COR-L47 (cell line): ENCODE measurements around the gene VTCN1.
"Not testable (repeated sequence)": the region's sequence is repeated elsewhere in the genome, so short reads cannot be mapped to it uniquely, and the experiment has no call there.

Experiments used
- DNase-seq: peaks from one replicate; lab custom pipeline; 2025; lab: John Stamatoyannopoulos, UW

The VTCN1 gene, protein sequence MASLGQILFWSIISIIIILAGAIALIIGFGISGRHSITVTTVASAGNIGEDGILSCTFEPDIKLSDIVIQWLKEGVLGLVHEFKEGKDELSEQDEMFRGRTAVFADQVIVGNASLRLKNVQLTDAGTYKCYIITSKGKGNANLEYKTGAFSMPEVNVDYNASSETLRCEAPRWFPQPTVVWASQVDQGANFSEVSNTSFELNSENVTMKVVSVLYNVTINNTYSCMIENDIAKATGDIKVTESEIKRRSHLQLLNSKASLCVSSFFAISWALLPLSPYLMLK

DNA sequence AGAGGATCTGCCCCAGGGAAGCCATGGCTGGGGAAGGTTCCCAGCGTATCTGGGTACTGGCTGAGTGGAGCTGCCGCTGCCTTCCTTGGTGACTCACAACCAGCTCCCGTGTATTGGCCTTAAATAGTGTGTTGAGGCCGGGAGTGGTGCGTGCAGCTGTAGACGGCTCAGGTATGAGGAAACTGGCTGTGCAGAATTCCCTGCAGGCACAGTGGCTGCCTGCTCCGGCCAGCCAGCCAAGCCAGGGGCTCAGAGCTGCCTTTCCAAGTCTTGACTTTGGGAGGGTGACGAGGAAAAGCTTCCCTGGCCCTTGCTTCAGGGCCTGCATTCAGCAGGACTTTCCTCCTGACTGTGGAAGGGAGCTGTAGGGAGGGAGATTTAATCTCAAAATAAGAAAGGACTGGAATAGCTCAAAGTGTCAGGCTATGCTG, at the start of gene VTCN1:
TSS of gene VTCN1 (minus strand) at position 97 of the 431 bp plus-strand sequence. CDS start at position 25, 72 bp downstream.
- no peak for DNase-seq

DNA sequence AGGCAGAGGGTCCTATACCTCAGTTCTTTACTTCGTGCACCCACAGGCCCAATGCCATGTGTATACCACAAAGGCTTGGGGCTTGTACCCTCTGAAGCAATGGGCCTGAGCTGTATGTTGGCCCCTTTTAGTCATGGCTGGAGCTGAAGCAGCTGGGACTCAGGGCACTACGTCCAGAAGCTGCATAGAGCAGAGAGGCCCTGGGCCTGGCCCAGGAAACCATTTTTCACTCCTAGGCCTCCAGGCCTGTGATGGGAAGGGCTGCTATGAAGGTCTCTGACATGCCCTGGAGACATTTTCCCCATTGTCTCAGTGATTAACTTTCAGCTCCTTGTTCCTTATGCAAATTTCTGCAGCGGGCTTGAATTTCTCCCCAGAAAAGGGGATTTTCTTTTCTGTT, 48.1 kb upstream of the VTCN1 start:
- DNase-seq = no peak

DNA sequence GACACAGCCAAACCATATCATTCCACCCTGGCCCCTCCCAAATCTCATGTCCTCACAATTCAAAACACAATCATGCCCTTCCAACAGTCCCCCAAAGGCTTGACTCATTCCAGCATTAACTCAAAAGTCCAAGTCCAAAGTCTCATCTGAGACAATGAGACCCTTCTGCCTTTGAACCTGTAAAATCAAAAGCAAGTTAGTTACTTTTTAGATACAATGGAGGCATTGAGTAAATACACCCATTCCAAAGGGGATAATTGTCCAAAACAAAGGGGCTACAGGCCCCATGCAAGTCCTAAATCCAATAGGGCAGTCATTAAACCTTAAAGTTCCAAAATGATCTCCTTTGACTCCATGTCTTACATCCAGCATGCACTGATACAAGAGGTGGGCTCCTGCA, 47.3 kb upstream of the VTCN1 start:
- not testable (repeated sequence) for DNase-seq

DNA sequence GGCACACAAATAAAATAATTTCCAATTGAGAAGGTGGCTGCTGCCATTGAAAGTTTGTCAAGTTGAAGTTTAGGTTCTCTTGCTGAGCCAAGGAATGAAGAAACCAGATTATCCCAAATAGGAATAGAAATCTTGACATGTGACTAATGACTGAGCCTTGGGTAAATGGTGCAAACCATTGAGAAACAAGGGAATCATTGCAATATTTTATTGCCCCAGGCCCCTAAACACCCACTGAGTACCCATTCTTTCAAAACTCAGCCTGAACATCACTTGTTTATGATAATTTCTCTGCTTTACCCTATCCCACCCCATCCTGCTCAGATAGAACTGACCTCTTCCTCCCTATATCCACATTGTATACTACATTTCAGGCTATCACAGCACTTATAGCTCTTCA, 46.6 kb upstream of the VTCN1 start:
- no peak for DNase-seq

DNA sequence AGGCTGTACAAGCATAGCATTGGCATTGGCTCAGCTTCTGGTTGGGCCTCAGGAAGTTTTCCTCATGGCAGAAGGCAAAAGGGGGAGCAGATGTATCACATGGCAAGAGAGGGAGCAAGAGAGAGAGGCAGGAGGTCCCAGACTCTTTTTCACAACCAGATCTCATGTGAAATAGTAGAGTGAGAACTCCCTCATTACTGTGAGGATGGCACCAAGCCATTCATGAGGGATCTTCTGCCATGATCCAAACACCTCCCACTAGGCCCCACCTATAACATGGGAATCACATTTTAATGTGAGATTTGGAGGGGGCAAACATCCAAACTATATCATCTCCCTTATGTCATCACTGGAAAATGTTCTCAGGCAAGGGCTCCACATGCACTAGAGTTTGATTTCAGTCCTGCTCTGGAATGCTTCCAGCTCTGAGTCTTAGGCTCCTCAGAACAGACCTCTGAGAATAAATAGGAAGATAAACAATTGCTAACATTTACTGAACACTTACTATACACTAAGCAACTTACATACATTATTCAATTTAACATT, 39.4 kb upstream of the VTCN1 start:
- DNase-seq = no peak

DNA sequence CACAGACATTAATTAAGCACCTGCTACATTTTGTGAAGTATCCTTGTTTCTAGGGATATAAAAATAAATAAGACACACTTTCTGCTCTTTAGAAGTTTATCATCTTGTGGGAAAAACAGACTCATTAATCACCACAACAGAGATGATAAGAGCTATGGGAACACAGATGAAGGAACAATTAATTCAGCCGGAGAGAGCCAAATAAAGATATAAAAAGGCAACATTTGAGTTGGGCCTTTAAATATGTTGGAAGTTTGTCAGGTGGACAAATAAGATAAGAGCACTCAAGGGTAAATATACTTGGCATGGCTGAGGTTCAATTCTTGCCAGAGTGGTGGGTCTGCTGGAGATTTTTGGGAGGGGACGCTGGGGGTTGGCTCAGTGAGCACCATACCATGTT, 34.2 kb upstream of the VTCN1 start:
- DNase-seq = no peak

DNA sequence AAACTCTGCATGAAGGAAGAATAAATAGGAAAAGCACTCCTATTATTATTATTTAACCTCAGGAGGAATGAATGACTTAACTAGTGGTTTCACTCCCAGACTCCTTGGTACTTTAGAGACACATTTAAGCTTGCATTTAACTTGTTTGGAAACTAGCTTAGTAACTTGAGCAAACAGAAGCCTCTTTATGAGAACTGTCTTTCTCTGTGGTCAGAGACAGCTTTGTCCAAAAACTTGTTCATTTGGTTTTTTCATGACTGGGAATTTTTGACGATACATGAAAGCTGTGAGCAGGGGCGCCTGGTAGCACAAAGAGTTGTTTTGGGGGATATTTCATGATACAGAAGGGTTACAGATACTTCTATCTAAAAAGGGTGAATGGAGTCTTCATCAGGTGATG, 33.6 kb upstream of the VTCN1 start:
- DNase-seq = no peak

DNA sequence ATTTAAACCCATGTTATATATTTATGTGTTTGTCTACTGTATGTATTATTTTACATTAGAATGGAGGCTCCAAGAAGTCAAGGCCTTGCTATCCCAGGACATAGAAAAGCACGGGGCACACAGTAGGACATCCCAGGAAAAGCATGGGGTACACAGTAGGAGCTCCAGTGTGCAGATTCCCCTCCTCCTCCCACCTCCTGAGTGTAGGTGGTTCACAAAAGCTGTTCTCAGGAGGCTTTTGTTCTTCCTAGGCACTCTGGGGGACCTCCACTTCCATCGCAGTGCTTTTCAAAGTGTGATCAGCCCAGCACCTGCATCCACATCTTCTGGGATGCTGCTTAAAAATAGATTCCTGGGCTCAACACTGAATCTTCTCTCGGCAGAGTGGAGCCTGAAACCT, 30.8 kb upstream of the VTCN1 start:
- DNase-seq = no peak

DNA sequence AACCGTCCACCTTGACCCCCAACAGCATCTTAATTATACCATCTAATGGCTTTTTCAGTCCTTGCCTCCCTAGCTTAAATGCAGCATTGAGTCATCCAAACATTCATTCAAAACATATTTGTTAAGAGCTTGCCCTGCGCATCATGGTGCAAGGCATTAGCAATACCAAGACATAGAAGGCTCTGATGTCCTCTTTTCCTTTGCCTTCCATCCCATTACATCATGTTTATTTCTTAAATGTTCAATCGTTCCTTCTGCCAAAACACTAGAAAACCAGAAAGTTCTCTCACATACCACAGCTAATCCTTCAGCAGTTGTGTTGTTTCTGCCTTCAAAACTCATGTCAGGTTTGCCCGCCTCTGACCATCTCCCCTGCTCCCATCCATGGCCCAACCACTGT, 29.8 kb upstream of the VTCN1 start:
- no peak for DNase-seq

DNA sequence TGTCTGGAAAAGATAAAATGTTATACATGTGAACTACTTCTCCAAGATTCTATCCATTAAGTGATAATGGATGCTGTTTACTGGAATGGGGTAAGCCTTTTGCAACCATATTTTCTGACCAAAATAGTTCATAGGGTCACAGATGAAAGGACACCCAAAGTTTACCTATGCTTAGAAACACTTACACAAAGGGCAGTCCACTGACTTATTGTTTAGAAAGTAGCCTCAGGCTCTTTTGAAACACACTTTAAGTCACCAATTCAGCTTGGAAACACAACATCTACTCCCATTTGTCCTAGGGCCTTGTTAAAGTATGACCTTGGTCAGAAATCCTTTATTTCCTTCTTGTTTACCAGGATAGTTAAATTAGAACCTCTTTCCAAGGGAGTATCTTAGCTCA, 28.7 kb upstream of the VTCN1 start:
- no peak for DNase-seq

DNA sequence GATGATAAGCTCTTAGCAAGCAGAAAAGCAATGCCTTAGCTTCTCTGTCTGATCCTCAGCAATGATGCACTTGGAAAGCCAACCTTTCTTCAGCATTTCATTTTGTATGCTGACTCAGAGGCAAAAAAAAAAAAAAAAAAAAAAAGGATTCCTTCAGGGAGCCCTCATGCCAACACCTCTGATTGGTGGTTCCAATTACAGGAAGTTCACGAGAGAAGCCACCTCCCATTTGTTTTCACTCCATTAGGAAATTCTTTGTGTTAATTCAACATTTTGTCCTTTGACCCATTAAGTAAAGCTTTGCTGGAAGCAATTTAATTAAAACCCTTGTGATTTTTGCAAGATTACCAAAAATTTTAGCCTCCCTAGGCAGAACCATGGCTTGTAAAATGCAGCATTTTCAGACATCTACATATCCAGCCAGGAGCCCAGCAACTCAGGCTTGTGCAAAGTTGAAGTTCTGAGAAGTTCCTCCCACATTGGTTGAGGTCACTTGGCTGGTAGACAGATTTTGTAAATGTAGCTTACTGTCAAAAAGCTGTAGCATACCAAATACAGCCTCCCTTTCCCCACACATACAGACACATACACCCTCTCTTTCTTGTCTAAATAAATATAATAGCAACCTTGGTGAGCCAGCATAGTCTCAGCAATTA, 27.1 kb upstream of the VTCN1 start:
- DNase-seq = no peak

DNA sequence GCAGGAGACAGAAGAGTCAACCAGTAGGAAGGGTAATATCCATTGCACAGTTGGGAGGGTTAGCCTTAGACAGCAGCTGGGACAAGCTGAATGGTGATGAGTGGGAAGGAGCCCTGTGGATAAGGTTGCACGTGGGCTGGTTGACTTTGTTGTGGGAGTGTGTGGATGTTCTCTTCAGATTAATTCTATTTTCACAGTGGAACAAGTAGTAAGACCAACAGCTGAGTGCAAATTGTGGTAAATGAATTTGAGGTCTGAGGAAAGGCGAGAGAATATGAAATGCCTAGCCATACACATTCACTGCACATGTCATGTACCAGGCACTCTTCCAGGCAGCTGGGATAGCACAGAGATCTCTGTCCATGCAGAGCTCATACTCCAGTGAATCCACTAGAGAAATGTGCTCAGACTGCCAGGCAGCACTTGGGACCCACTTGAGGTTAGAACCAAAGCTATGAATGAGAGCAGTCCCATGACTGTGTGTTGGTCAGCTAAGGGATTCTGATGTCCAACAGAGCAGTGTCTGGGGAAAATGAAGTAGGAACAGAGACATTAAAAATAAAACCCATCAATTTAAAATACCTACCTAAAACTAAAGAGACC, 25.2 kb upstream of the VTCN1 start:
- no peak for DNase-seq

DNA sequence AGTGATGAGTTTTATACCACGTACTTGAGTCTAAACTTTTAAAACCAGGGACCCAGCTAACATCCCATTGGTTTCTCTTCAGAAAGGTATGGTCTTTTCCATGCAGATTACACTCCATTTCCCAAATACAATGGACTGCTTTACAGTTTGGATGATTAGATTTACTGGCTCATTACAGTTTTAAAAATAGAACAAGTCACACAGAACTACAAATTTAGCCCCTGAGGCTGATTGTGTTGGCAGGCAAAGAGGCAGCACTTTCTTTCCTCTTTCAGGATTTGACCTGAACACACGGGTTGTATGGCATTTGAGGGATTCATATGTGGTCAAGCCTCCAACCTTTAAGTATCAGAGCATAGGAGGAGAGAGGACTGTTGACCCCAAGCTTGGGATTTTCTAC, 21.8 kb upstream of the VTCN1 start:
- no peak for DNase-seq

DNA sequence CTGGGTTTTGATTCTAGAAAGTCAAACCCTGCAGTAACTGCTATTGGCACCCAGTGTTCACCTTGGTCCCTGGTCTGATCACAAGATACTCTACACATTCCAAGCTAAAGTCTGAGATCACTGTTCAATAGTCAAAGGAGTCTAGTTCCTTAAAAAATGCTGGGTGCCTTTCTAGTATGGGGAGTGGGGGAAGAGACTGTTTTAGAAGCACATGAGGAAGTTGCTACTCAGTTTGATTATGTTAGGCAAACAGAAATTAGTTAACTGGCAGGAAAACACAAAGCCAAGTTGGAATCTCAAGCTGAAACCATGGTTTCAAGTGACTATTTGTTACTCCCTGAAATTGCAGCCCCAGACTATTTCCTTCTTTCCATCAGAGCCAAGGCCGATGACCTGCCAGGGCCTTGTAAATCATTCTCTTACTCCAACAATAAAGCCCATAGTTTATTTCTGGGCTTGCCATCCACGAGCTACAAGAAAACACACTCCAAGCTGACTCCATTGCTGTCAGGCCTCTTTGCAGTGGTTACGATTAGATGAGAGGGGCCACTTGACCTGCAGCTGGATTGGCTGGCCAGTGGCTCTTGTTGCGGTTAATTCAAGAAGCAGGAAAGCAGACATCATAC, 21.1 kb upstream of the VTCN1 start:
- DNase-seq = no peak

DNA sequence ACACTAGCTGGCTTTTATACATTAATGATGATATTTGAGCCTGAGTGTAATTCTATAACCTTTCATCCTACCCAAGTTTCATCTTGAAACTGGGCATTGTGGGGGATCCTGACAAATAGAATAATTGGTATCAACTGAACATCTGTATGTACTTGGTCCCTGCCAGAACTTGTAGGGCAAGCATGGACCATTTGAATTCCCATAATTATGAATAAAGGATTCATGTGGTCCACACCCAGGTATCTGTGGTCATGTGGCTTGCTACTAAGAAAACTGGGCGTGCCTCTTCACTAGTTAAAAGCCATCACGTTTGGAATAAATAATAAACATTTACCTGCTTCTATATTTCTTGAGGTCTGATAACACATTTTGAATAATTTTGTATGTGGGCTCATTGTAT, 20.6 kb upstream of the VTCN1 start:
- DNase-seq = no peak

DNA sequence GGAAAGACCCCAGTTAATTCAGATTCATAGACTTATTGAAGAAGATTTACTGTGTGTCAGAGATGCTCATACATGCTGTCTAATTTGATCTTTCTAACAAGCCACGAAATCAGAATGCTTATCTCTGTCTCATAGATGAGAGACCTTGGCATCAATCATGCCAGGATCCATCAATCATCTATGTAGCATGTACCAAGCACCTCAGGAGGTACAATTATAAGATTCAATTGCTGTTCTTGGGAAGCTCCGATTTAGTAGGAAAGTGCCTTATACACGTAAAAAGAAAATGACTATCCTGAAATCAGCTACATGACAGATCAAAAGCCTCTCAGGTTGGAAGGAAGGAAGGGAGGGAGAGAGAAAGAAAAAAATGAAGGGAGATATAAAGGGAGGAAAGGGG, 18.5 kb upstream of the VTCN1 start:
- DNase-seq = no peak

DNA sequence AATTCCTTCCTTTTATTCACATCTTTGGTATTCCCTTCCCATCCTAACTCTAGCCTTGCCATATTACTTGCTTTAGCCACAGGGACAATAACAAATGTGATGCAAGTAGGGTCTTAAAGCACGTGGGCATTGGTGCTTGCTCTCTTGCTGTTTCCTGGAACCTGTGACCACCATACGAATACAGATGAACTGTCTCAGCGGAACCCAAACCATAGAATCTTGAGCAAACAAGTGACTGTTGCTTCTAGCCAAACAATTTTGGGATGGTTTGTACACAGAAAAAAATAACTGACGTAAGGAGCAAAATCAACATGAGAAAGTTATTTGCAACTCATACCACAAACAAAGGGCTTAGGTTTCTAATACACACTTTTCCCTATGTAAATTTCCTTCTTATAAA, 15.2 kb upstream of the VTCN1 start:
- no peak for DNase-seq

DNA sequence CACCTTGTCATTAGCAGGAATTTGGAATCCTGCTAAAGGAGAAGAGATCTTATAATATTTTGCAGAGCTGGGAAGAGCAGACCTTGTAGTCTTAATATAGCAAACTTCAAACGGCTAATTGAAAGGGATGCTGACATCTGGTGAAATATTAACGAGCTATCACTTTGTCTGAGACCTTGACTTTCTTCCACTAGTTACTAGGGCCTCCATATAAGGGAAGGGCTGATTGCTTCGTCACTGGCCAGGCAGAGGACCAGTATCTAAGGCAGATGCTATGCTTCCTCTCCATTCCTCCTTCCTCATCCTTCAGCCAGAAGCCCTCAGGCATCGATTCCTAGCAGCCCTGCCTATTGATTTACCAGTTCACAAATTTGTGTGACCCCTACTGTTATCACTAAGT, 6.0 kb upstream of the VTCN1 start:
- DNase-seq = no peak

DNA sequence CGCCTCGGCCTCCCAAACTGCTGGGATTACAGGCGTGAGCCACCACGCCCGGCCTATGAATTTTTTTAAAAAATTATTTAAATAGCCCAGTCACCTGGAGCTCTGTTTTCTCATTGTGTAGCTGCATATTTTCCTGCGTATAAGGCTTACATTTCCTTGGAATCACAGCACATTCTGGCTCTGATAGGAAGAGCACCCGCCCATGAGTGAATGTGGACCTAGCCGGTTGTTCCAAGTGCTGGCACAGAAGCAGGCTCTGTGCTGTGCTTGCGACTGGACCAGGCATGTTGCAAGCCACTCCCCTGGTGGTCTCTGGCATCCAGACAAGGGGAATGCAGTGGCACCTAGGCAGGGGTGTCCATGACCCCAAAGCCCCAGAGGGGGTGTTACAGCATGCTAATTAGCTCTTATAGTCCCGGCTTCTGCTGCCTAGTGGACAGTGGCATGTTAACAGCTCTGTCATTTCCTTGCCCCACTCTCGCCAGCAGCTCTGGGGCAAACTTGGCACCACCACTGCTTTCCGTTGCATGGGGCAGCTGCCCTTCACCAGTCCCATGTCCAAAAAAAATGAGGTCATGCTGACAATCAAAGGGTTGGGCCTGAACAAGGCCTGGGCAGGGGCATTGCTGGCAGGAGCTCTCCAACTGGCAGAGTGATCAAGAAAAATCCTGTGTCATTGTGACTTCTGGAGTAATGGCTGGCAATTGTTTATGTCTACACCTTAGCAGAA, 5.2 kb upstream of the VTCN1 start:
- DNase-seq = no peak

DNA sequence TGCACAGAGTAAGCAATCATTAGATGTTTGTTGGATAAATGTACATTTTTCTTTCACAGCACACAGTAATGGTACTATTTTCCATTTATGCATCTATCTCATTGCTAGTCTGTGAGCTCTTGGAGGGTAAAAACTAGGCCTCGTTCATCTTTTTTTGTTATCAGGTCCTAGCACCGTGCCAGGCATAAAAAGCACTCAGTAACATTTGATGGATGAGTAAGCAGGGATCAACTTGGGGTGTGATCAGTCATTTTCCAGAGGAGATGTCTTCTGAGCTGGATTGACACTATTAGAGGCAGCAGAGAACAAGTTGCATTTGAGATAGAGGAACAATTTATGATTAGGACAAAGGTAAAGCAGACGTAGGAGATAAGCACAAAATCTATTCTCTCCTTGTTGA, 4.3 kb upstream of the VTCN1 start:
- no peak for DNase-seq

DNA sequence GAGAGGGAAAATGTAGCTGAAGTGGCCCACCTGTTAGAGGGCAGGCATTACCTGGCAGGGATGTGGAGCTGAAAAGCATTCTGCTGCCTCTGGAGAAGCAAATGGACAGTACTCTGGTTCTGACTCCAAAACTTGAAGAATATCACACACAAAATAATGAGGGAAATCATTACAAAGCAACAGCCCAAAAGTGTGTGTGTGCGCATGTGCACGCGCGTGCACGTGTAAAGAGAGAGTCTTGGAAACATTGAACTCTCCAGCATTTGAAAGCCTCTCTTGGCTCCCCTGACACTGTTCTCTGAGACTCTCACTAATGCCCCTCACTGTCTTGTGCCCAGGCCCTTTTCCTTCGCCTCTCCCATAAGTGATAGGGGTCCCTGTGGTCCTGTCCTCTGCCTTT, 2.3 kb upstream of the VTCN1 start:
- DNase-seq = no peak

DNA sequence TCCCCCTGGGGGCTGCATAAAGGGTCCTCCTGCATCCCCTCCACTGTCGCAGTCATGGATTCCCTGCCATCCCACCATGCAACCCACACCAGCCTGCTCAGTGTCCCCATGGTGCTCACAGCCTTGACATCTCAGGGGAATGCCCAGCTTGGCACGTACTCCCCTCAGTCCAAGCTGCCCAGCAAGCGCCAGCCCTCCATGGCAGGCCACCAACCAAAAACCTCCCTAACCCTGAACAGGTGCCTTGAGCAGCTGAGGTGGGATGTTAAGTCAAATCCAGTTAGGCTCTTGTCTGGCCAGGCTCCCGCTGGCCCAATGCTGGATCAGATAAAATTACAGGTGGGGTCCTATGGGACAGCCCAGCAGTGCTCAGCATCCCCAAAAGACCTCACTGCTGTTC, 341 bp downstream of the VTCN1 start:
- DNase-seq = no peak
